Heart right ventricle (tissue), 16 donors: ENCODE data around the gene TSKS. TPM values are rescaled to one million over a fixed set of nuclear protein-coding genes. Genes with fewer than 3 reads are reported as not detected.

Experiments
- ATAC-seq, 8 donors: fragments of 200-7000 bp; cut with Tn5 transposase; one replicate each; pipeline ENCODE4 v1.9.1; 2020; ENCODE audit warnings: mild to moderate bottlenecking in 8 of 8, moderate library complexity in 8 of 8, moderate number of reproducible peaks in 1 of 8
- DNase-seq, 2 donors: peaks; one replicate each; pipeline ENCODE4 v3.0.0-alpha.2; 2020
- H3K27ac ChIP-seq, 10 donors: fragments of 200-600 bp; sonication (generic) in 2 of 10; one replicate each; pipeline versions ENCODE4 v1.5.0 to v1.8.0; 2020 to 2022; ENCODE audit warnings: mild to moderate bottlenecking in 3 of 10
- H3K27me3 ChIP-seq, 7 donors: fragments of 200-600 bp; one replicate each; pipeline ENCODE4 v1.8.0; 2021 to 2022; ENCODE audit warnings: mild to moderate bottlenecking in 2 of 7
- H3K36me3 ChIP-seq, 9 donors: fragments of 200-600 bp; sonication (generic) in 1 of 9; one replicate each; pipeline versions ENCODE4 v1.5.0 to v1.8.0; 2020 to 2022; ENCODE audit warnings: mild to moderate bottlenecking in 2 of 9
- H3K4me1 ChIP-seq, 9 donors: fragments of 200-600 bp; sonication (generic) in 1 of 9; one replicate each; pipeline versions ENCODE4 v1.5.0 to v1.8.0; 2020 to 2022; ENCODE audit warnings: mild to moderate bottlenecking in 4 of 9
- H3K4me3 ChIP-seq, 10 donors: fragments of 200-600 bp; sonication (generic) in 2 of 10; one replicate each; pipeline versions ENCODE4 v1.5.0 to v1.8.0; 2020 to 2022; ENCODE audit warnings: mild to moderate bottlenecking in 7 of 10, moderate library complexity in 2 of 10
- H3K9me3 ChIP-seq, 11 donors: fragments of 200-600 bp in 10 of 11; sonication (generic) in 2 of 11; one replicate each; pipeline versions ENCODE4 v1.5.0 to v1.8.0; 2013 to 2022; ENCODE audit warnings: mild to moderate bottlenecking in 2 of 11, control low read depth in 1 of 11, moderate library complexity in 1 of 11
- WGBS, 2 donors: extraction: QIAGEN DNeasy Blood & Tissue Kit; methylation state at CpG; one replicate each; pipeline ENCODE4 v1.1.7; 2013; ENCODE audit warnings: inconsistent platforms in 1 of 2; 5-methylcytosine and 5-hydroxymethylcytosine counted together
- intact Hi-C, 10 donors: fragments of 100-400 bp; cut with DNase I; formaldehyde crosslinking; loops; one replicate each; pipeline versions ENCODE4 v1.11.1 to v1.14.2; 2022
- polyA plus RNA-seq, 2 donors: library from polyadenylated mRNA; stranded (reverse); fragments of 200-250 nt; gene quantifications; one replicate each; pipeline ENCODE4 v1.2.3, GENCODE V29; 2013
- total RNA-seq, 10 donors: library from RNA; stranded (reverse); fragmentation: NEBNext Ultra II Directional in 3 of 10; extraction: Animal tissue kit (Norgen Biotek cat#: 25700) in 3 of 10; gene quantifications; one replicate each; pipeline versions ENCODE4 v1.2.1 to v1.2.4, GENCODE V29; 2021 to 2023
- TF ChIP-seq, protein P1 (sequence below), 9 donors: fragments of 200-600 bp; sonication (generic) in 2 of 9; IDR thresholded peaks; one replicate each; pipeline versions ENCODE4 v1.5.0 to v1.8.0; 2021 to 2022; ENCODE audit warnings: antibody characterized with exemption in 9 of 9, mild to moderate bottlenecking in 5 of 9, moderate library complexity in 1 of 9
- donor health status: Arrhythmogenic right ventricular cardiomyopathy.
- donor health status: ischemic (EF 13 %, LVEDD 7.1; RV severe dilation, severe dysfunction).
- donor health status: healthy with polysubstance abuse.
- donor health status: DM: no; HTN: yes; CAD: no.
- donor health status: DM: no; HTN: no; CAD: no.
- donor health status: ischemic (EF 25% LVEDD 6.9; RV normal size, moderate dysfunction).
- donor health status: ischemic (EF 25% LVEDD 5.7; RV mildly dilated, moderate dysfunction).
- donor health status: healthy.
- donor health status: DM: yes; HTN: yes; CAD: no.
- donor health status: Ischemic cardiomyopathy.
- donor health status: ischemic (EF 35%, LVEDD 5.7; RV mildly dilated, moderate dysfunction).
- donor health status: nonischemic (EF 11% LVEDD 7.7; RV severe dilation, severe dysfunction).
- donor health status: DM: yes; HTN: yes; CAD: no.
- donor health status: PGD.
- donor health status: ischemic (EF 29% LVEDD 5.4; RV normal size, mild dysfunction).
- donor health status: nonischemic (EF 23%, LVEDD 6.1; RV moderate dilation, normal function).

Gene TSKS
- total and polyA plus RNA-seq, 12 donors, result 0.15 to 3.4 (median 0.40) TPM; not detected in 2

- Histone ChIP-seq H3K36me3 (no peaks in the 10 kb centered on the region), H3K4me1 (peaks cover 0 to 27% (median 9%) of the 10 kb centered on the region in 9 donors), H3K27ac (peak overlapping the region; percentile 66 to 87 (median 79)), H3K4me3 (peak overlapping the region in 1 of 10 donors; percentile 15), H3K9me3 (peaks cover 0 to 7% (median under 1%) of the 10 kb centered on the region in 11 donors), H3K27me3 (no peaks in the 10 kb centered on the region)
- 72 to 90% methylated on average over 1 of the region's 1 CpG for WGBS, 2 donors
- intact Hi-C loops, result no loop called here
- ATAC-seq (no peak), DNase-seq (no peak)
- TF ChIP-seq, protein P1, sequence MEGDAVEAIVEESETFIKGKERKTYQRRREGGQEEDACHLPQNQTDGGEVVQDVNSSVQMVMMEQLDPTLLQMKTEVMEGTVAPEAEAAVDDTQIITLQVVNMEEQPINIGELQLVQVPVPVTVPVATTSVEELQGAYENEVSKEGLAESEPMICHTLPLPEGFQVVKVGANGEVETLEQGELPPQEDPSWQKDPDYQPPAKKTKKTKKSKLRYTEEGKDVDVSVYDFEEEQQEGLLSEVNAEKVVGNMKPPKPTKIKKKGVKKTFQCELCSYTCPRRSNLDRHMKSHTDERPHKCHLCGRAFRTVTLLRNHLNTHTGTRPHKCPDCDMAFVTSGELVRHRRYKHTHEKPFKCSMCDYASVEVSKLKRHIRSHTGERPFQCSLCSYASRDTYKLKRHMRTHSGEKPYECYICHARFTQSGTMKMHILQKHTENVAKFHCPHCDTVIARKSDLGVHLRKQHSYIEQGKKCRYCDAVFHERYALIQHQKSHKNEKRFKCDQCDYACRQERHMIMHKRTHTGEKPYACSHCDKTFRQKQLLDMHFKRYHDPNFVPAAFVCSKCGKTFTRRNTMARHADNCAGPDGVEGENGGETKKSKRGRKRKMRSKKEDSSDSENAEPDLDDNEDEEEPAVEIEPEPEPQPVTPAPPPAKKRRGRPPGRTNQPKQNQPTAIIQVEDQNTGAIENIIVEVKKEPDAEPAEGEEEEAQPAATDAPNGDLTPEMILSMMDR (IDR thresholded peaks at IDR 0.05), result no peak
Measured at GRCh38 chr19:49761249-49761624, 1.9 kb downstream of the TSKS start.

DNA sequence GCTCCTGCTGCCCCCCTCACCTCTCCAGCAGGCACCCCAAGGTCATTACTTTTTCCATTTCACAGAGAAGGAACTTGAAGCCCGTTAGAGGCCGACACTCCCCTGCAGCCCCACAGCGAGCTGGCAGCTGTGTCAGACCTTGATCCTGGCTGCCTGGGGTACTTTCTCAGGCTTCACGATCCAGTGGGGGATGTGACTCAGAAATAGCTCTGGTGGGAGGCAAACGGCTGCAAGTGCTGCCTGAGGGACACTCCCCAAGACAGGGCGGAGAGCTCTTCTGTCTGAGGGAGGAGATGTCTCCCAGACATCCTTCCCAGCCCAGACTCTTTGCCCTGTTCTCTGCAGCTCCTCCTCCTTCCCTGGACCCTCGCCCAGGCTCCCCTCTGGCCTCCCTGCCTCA is 4.8 kb downstream of the TSKS start:
- intact Hi-C loops, result no loop called here
- Histone ChIP-seq H3K4me3 (no peak overlapping the region), H3K27me3 (no peaks in the 10 kb centered on the region), H3K4me1 (peaks cover 0 to 16% (median 3%) of the 10 kb centered on the region in 9 donors), H3K9me3 (peaks cover 0 to 17% (median 7%) of the 10 kb centered on the region in 11 donors), H3K27ac (no peak overlapping the region), H3K36me3 (no peaks in the 10 kb centered on the region)
- no peak for DNase-seq
- no peak for ATAC-seq
- 33 to 36% methylated on average over 7 of the region's 7 CpGs for WGBS, 2 donors
- TF ChIP-seq, protein P1 (IDR thresholded peaks at IDR 0.05), result no peak

DNA sequence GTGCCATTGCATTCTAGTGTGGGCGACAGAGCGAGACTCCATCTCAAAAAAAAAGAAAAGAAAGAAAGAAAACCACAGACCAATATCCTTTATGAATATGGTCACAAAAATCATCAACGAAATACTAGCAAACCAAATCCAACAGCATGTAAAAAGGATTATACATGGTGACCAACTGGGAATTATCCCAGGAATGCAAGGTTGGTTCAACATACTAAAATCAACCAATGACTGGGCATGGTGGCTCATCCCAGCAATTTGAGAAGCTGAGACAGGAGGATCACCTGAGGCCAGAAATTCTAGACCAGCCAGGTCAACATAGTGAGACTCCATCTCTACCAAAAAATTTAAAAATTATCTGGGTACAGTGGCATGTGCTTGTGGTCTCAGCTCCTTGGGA is 7.2 kb downstream of the TSKS start:
- ATAC-seq, result no peak
- Histone ChIP-seq H3K9me3 (peaks cover 0 to 23% (median 7%) of the 10 kb centered on the region in 11 donors), H3K36me3 (no peaks in the 10 kb centered on the region), H3K4me3 (no peak overlapping the region), H3K27me3 (no peaks in the 10 kb centered on the region), H3K27ac (no peak overlapping the region), H3K4me1 (peaks cover 0 to 10% (median 0%) of the 10 kb centered on the region in 9 donors)
- WGBS, 2 donors, result 96 to 97% methylated on average over 3 of the region's 3 CpGs
- no peak for DNase-seq
- intact Hi-C loops, result no loop called here
- TF ChIP-seq, protein P1 (IDR thresholded peaks at IDR 0.05), result no peak

GRCh38 chr19:49752701-49753100 is 10.4 kb downstream of the TSKS start:
- no peak for ATAC-seq
- intact Hi-C loops, result no loop called here

More at GRCh38 chr19:49752701-49753100, 10.4 kb downstream of the TSKS start:
- TF ChIP-seq, protein P1 (IDR thresholded peaks at IDR 0.05), result no peak
- WGBS, 2 donors, result 78 to 83% methylated on average over 1 of the region's 1 CpG
- Histone ChIP-seq H3K9me3 (peaks cover 0 to 23% (median 7%) of the 10 kb centered on the region in 11 donors), H3K4me3 (no peak overlapping the region), H3K27me3 (no peaks in the 10 kb centered on the region), H3K36me3 (no peaks in the 10 kb centered on the region), H3K27ac (no peak overlapping the region), H3K4me1 (peaks cover 0 to 7% (median 0%) of the 10 kb centered on the region in 9 donors)
- DNase-seq, result no peak
